ENCODE data around the gene LRP1B. TPM values are rescaled to one million over a fixed set of nuclear protein-coding genes. Genes with fewer than 3 reads are reported as not detected.

Gene LRP1B
- total and polyA plus RNA-seq, 4 donors: 0.01 to 0.84 (median 0.17) TPM

DNA sequence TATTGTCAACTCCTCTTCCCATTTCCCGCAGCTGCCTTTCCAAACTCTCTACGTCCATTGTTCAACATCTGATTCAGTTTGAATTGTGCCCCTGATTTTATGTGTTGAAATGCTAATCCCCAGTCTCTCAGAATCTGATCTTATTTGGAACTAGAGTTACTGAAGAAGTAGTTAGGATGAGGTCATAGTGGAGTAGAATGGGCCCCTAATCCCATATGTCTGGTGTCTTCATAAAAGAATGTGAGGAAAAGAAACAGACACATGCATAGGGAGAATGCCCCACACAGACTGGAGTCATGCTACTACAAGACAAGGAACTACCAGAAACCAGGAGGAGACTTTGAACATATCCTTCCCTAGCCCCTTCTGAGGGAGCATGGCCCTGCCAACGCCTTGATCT lies 99.2 kb downstream of the LRP1B start:
- Histone ChIP-seq H3K27ac (ENCODE audit: low read depth in 1 of 2, low read length in 2 of 2) (no peak overlapping the region), H3K27me3 (ENCODE audit: control insufficient read depth in 4 of 4, insufficient read depth in 4 of 4, low read length in 3 of 4) (no peaks in the 10 kb centered on the region), H3K4me3 (ENCODE audit: low read depth in 1 of 3, low read length in 3 of 3) (no peak overlapping the region), H3K9me3 (ENCODE audit: control insufficient read depth in 4 of 4, low read length in 3 of 4) (no peaks in the 10 kb centered on the region), H3K9ac (ENCODE audit: low read depth in 1 of 2, low read length in 2 of 2) (no peak overlapping the region), H3K4me1 (ENCODE audit: control insufficient read depth in 4 of 4, insufficient read depth in 4 of 4, low read length in 3 of 4) (no peaks in the 10 kb centered on the region), H3K36me3 (ENCODE audit: control insufficient read depth in 4 of 4, insufficient read depth in 3 of 4, low read depth in 1 of 4, low read length in 3 of 4) (no peaks in the 10 kb centered on the region)
- 80% methylated on average over 3 of the region's 3 CpGs for WGBS
- TF ChIP-seq GABPA (IDR thresholded peaks at IDR 0.05 in 1 of 2, conservative IDR thresholded peaks at IDR 0.05 in 1 of 2) (no peak), SP1 (IDR thresholded peaks at IDR 0.05) (no peak), YY1 (IDR thresholded peaks at IDR 0.05) (no peak)
- TF ChIP-seq, protein P1, sequence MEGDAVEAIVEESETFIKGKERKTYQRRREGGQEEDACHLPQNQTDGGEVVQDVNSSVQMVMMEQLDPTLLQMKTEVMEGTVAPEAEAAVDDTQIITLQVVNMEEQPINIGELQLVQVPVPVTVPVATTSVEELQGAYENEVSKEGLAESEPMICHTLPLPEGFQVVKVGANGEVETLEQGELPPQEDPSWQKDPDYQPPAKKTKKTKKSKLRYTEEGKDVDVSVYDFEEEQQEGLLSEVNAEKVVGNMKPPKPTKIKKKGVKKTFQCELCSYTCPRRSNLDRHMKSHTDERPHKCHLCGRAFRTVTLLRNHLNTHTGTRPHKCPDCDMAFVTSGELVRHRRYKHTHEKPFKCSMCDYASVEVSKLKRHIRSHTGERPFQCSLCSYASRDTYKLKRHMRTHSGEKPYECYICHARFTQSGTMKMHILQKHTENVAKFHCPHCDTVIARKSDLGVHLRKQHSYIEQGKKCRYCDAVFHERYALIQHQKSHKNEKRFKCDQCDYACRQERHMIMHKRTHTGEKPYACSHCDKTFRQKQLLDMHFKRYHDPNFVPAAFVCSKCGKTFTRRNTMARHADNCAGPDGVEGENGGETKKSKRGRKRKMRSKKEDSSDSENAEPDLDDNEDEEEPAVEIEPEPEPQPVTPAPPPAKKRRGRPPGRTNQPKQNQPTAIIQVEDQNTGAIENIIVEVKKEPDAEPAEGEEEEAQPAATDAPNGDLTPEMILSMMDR (IDR thresholded peaks at IDR 0.05; ENCODE audit: low read depth, low read length, missing input control): no peak
- no peak for DNase-seq (ENCODE audit: low spot score)

- Histone ChIP-seq H3K4me1 (ENCODE audit: control insufficient read depth in 4 of 4, insufficient read depth in 4 of 4, low read length in 3 of 4) (no peaks in the 10 kb centered on the region), H3K27me3 (ENCODE audit: control insufficient read depth in 4 of 4, insufficient read depth in 4 of 4, low read length in 3 of 4) (no peaks in the 10 kb centered on the region), H3K9ac (ENCODE audit: low read depth in 1 of 2, low read length in 2 of 2) (no peak overlapping the region), H3K9me3 (ENCODE audit: control insufficient read depth in 4 of 4, low read length in 3 of 4) (no peaks in the 10 kb centered on the region), H3K27ac (ENCODE audit: low read depth in 1 of 2, low read length in 2 of 2) (no peak overlapping the region), H3K4me3 (ENCODE audit: low read depth in 1 of 3, low read length in 3 of 3) (no peak overlapping the region), H3K36me3 (ENCODE audit: control insufficient read depth in 4 of 4, insufficient read depth in 3 of 4, low read depth in 1 of 4, low read length in 3 of 4) (no peaks in the 10 kb centered on the region)
- 52% methylated on average over 2 of the region's 2 CpGs for WGBS
- DNase-seq (ENCODE audit: low spot score): no peak
- TF ChIP-seq JUND (IDR thresholded peaks at IDR 0.05): no peak
- no peak for TF ChIP-seq GABPA (IDR thresholded peaks at IDR 0.05 in 1 of 2, conservative IDR thresholded peaks at IDR 0.05 in 1 of 2)
- TF ChIP-seq, protein P2, sequence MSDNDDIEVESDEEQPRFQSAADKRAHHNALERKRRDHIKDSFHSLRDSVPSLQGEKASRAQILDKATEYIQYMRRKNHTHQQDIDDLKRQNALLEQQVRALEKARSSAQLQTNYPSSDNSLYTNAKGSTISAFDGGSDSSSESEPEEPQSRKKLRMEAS (IDR thresholded peaks at IDR 0.05): no peak
- TF ChIP-seq SP1 (IDR thresholded peaks at IDR 0.05): no peak
- TF ChIP-seq FOXA2 (IDR thresholded peaks at IDR 0.05): no peak
- TF ChIP-seq NR2F2 (IDR thresholded peaks at IDR 0.05): no peak
- TF ChIP-seq ZBTB33 (IDR thresholded peaks at IDR 0.05): no peak
- TF ChIP-seq, protein P1 (IDR thresholded peaks at IDR 0.05; ENCODE audit: low read depth, low read length, missing input control): no peak
- TF ChIP-seq, protein P3, sequence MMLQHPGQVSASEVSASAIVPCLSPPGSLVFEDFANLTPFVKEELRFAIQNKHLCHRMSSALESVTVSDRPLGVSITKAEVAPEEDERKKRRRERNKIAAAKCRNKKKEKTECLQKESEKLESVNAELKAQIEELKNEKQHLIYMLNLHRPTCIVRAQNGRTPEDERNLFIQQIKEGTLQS (IDR thresholded peaks at IDR 0.05): no peak
- no peak for TF ChIP-seq TAF1 (conservative IDR thresholded peaks at IDR 0.05)
- TF ChIP-seq RAD21 (IDR thresholded peaks at IDR 0.05): no peak
- TF ChIP-seq REST (IDR thresholded peaks at IDR 0.05): no peak
- no peak for TF ChIP-seq HNF4G (IDR thresholded peaks at IDR 0.05)
- no peak for TF ChIP-seq EGR1 (IDR thresholded peaks at IDR 0.05; ENCODE audit: low read depth in 2 of 2)
- no peak for TF ChIP-seq RXRA (IDR thresholded peaks at IDR 0.05)
- TF ChIP-seq HNF4A (conservative IDR thresholded peaks at IDR 0.05): no peak
- TF ChIP-seq FOXA1 (IDR thresholded peaks at IDR 0.05): no peak
- no peak for TF ChIP-seq YY1 (IDR thresholded peaks at IDR 0.05)
These were observed 100.1 kb downstream of the LRP1B start for GRCh38 chr2:142030735-142031134.
